HepG2 (cell line): ENCODE results near the gene ERICH3. TPM values are rescaled to one million over a fixed set of nuclear protein-coding genes. Genes with fewer than 3 reads are reported as not detected.

Experiments used
- ATAC-seq: fragments of 200-7000 bp; cut with Tn5 transposase; 3 replicates; pipeline ENCODE4 v1.9.1; 2020; ENCODE audit warnings: mild to moderate bottlenecking, moderate library complexity
- BruUV-seq: library from RNA; stranded (reverse); fragments of 400-500 nt; replicated peaks from 2 replicates; lab custom pipeline; 2021; lab: Mats Ljungman, UMichigan
- CTCF ChIA-PET: fragments of 300-600 bp; formaldehyde crosslinking; extraction: SDS; loops from one replicate; lab custom pipeline; 2021; ENCODE audit warnings: low total read pairs, inconsistent platforms, low intra/inter-chr PET ratio; lab: Yijun Ruan, JAX
- POLR2A ChIA-PET: fragments of 350-600 bp; sonication (Branson Sonifier 250); formaldehyde crosslinking; loops from one replicate; lab custom pipeline; 2020; ENCODE audit warnings: antibody characterized with exemption, inconsistent platforms; lab: Yijun Ruan, JAX
- DNase-seq: peaks from one replicate; pipeline ENCODE4 v3.0.0-alpha.2; 2015; ENCODE audit warnings: low spot score
- FAIRE-seq: peaks from 3 replicates; lab custom pipeline; 2011; peaks lifted over from hg19 to GRCh38; lab: Jason Lieb, UNC
- H2AFZ ChIP-seq: one replicate; pipeline ENCODE4 v1.6.1; 2011; ENCODE audit warnings: low read length, inconsistent platforms
- H3K27ac ChIP-seq: fragments of 300-600 bp; 3 replicates; pipeline ENCODE4 v1.8.0; 2011; ENCODE audit warnings: mixed run types, mild to moderate bottlenecking, mixed read lengths, low read length, inconsistent platforms; ENCODE audit not compliant: insufficient read depth; ENCODE audit errors: extremely low read length
- H3K27me3 ChIP-seq, 2 experiments: fragments of 200-600 bp in 1 of 2; 2 replicates in 1 of 2; 3 replicates in 1 of 2; pipeline versions ENCODE4 v1.6.0 to v1.8.0; 2011; ENCODE audit warnings: low read length in 2 of 2, mild to moderate bottlenecking in 2 of 2, moderate library complexity in 2 of 2, inconsistent platforms in 1 of 2; ENCODE audit not compliant: insufficient read depth in 2 of 2, control insufficient read depth in 1 of 2
- H3K36me3 ChIP-seq, 2 experiments: fragments of 200-600 bp in 1 of 2; replicated peaks in 1 of 2; 2 replicates in 1 of 2; 3 replicates in 1 of 2; pipeline versions ENCODE4 v1.5.1 to v1.8.0; 2011; ENCODE audit warnings: low read length in 2 of 2, inconsistent platforms in 1 of 2; ENCODE audit not compliant: insufficient read depth in 2 of 2, control insufficient read depth in 1 of 2
- H3K4me1 ChIP-seq: 2 replicates; pipeline ENCODE4 v1.5.1; 2012; ENCODE audit warnings: low read length, inconsistent platforms; ENCODE audit not compliant: insufficient read depth
- H3K4me2 ChIP-seq: 2 replicates; pipeline ENCODE4 v1.6.0; 2011; ENCODE audit warnings: low read depth, low read length, inconsistent platforms
- H3K4me3 ChIP-seq, 3 experiments: fragments of 200-600 bp in 1 of 3; sonication (generic), shearing (Covaris generic) in 1 of 3; replicated peaks in 1 of 3; 2 replicates each; pipeline ENCODE4 v1.5.1; 2011 to 2016; ENCODE audit warnings: low read length in 3 of 3, inconsistent platforms in 2 of 3, low read depth in 2 of 3, mild to moderate bottlenecking in 2 of 3, control low read depth in 1 of 3, mixed read lengths in 1 of 3; ENCODE audit not compliant: insufficient read depth in 1 of 3
- H3K79me2 ChIP-seq: one replicate; pipeline ENCODE4 v1.6.1; 2011; ENCODE audit warnings: low read length, inconsistent platforms; ENCODE audit not compliant: insufficient read depth
- H3K9ac ChIP-seq: 2 replicates; pipeline ENCODE4 v1.6.0; 2011; ENCODE audit warnings: mild to moderate bottlenecking, low read depth, low read length, inconsistent platforms; ENCODE audit not compliant: insufficient read depth
- H3K9me3 ChIP-seq: 2 replicates; pipeline ENCODE4 v1.5.1; 2012; ENCODE audit warnings: mild to moderate bottlenecking, low read length
- H4K20me1 ChIP-seq: 2 replicates; pipeline ENCODE4 v1.6.0; 2011; ENCODE audit warnings: inconsistent platforms, mild to moderate bottlenecking, low read length, moderate library complexity; ENCODE audit not compliant: insufficient read depth
- EHMT2 ChIP-seq: fragments of 200-600 bp; sonication (generic); IDR thresholded peaks from 2 replicates; pipeline ENCODE4 v1.7.0; 2017; ENCODE audit warnings: antibody characterized with exemption, low read depth, low read length, borderline replicate concordance
- GMEB1 ChIP-seq: sonication (generic); formaldehyde crosslinking; IDR thresholded peaks from 2 replicates; pipeline ENCODE4 v1.5.1; 2020; ENCODE audit warnings: missing genetic modification reagents, mild to moderate bottlenecking, borderline replicate concordance
- KDM6A ChIP-seq: IDR thresholded peaks from 2 replicates; pipeline ENCODE4 v1.6.1; 2016; ENCODE audit warnings: low read depth
- RAD51 ChIP-seq: fragments of 450-650 bp; IDR thresholded peaks from 2 replicates; pipeline ENCODE4 v1.6.1; 2016; ENCODE audit warnings: borderline replicate concordance
- SALL1 ChIP-seq: sonication (generic); formaldehyde crosslinking; IDR thresholded peaks from 2 replicates; pipeline ENCODE4 v1.8.0; 2022; ENCODE audit warnings: mild to moderate bottlenecking, missing genetic modification reagents
- USF2 ChIP-seq, 2 experiments: sonication (generic) in 1 of 2; formaldehyde crosslinking in 1 of 2; IDR thresholded peaks; 2 replicates each; pipeline versions ENCODE4 v1.5.1 to v1.6.1; 2011 to 2020; ENCODE audit warnings: borderline replicate concordance in 1 of 2, low read depth in 1 of 2, low read length in 1 of 2, mild to moderate bottlenecking in 1 of 2, missing genetic modification reagents in 1 of 2, moderate library complexity in 1 of 2
- ZBTB39 ChIP-seq: sonication (generic); formaldehyde crosslinking; IDR thresholded peaks from 2 replicates; pipeline ENCODE4 v1.5.0; 2020; ENCODE audit warnings: missing genetic modification reagents
- ZEB1 ChIP-seq: IDR thresholded peaks from 2 replicates; pipeline ENCODE4 v1.6.1; 2012; ENCODE audit warnings: mild to moderate bottlenecking, low read depth, inconsistent platforms; ENCODE audit not compliant: insufficient replicate concordance
- ZNF280B ChIP-seq: sonication (generic); formaldehyde crosslinking; IDR thresholded peaks from 2 replicates; pipeline ENCODE4 v1.5.0; 2020; ENCODE audit warnings: missing genetic modification reagents, mild to moderate bottlenecking, borderline replicate concordance
- ZSCAN9 ChIP-seq: IDR thresholded peaks from 2 replicates; pipeline ENCODE4 v1.6.1; 2016; ENCODE audit warnings: borderline replicate concordance
- WGBS: methylation state at CpG from one replicate; pipeline ENCODE4 v1.1.6; 2017; ENCODE audit warnings: low lambda C conversion rate; 5-methylcytosine and 5-hydroxymethylcytosine counted together
- in situ Hi-C: cut with HindIII; loops from 2 replicates; pipeline ENCODE4 v1.10.0; 2017; ENCODE audit warnings: low pct_unique_long_range_greater_than_20kb; ENCODE audit not compliant: extremely low pct_ligation_motif_present
- intact Hi-C: fragments of 100-400 bp; cut with micrococcal nuclease; formaldehyde crosslinking; loops from one replicate; pipeline ENCODE4 v1.10.0; 2022; ENCODE audit not compliant: unreplicated experiment
- polyA plus RNA-seq, 8 experiments: library from polyadenylated mRNA; depleted of rRNA in 3 of 8; stranded (reverse) in 7 of 8; unstranded in 1 of 8; fragments of >200 nt; fragmentation: Illumina TruSeq in 4 of 8; extraction: Trizol in 4 of 8; gene quantifications; 2 replicates each; pipeline versions ENCODE4 v1.2.1 to v1.2.3, GENCODE V29; 2011 to 2016; ENCODE audit warnings: low read depth in 4 of 8, missing spikeins in 1 of 8, mixed read lengths in 1 of 8; ENCODE audit not compliant: insufficient read depth in 1 of 8
- total RNA-seq, 5 experiments: library from RNA; depleted of rRNA; stranded (reverse); fragments of >200 nt; fragmentation: Illumina TruSeq; extraction: Trizol; gene quantifications; 2 replicates each; pipeline ENCODE4 v1.2.3, GENCODE V29; 2016; ENCODE audit warnings: low read depth in 1 of 5
- TF ChIP-seq, protein P1 (sequence below): IDR thresholded peaks from 2 replicates; pipeline ENCODE4 v1.6.1; 2012; ENCODE audit warnings: low read length, improper control_type of control experiment

Gene ERICH3
- total and polyA plus RNA-seq, 2 of the 13 experiments (the other 11 are each of a cell fraction or from before 2014, with no cell fraction given), result 0.03 TPM; not detected in 1

- TF ChIP-seq, protein P1, sequence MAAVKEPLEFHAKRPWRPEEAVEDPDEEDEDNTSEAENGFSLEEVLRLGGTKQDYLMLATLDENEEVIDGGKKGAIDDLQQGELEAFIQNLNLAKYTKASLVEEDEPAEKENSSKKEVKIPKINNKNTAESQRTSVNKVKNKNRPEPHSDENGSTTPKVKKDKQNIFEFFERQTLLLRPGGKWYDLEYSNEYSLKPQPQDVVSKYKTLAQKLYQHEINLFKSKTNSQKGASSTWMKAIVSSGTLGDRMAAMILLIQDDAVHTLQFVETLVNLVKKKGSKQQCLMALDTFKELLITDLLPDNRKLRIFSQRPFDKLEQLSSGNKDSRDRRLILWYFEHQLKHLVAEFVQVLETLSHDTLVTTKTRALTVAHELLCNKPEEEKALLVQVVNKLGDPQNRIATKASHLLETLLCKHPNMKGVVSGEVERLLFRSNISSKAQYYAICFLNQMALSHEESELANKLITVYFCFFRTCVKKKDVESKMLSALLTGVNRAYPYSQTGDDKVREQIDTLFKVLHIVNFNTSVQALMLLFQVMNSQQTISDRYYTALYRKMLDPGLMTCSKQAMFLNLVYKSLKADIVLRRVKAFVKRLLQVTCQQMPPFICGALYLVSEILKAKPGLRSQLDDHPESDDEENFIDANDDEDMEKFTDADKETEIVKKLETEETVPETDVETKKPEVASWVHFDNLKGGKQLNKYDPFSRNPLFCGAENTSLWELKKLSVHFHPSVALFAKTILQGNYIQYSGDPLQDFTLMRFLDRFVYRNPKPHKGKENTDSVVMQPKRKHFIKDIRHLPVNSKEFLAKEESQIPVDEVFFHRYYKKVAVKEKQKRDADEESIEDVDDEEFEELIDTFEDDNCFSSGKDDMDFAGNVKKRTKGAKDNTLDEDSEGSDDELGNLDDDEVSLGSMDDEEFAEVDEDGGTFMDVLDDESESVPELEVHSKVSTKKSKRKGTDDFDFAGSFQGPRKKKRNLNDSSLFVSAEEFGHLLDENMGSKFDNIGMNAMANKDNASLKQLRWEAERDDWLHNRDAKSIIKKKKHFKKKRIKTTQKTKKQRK, result no peak
- TF ChIP-seq ZBTB39 (CRISPR knock-in tag) (no peak), ZEB1 (no peak)
- TF ChIP-seq, all 625 proteins: peak for 0
Measured at GRCh38 chr1:74713849-74714248, 40.3 kb upstream of the ERICH3 start (continued).

- WGBS, result 82% methylated on average over 1 of the region's 1 CpG
- ATAC-seq, result no peak
- Histone ChIP-seq H2AFZ (no peak overlapping the region), H3K79me2 (peaks cover 2% of the 10 kb centered on the region), H3K27ac (no peak overlapping the region), H4K20me1 (peaks cover 3% of the 10 kb centered on the region; the same call in 1 of the 2 replicates), H3K4me2 (no peak overlapping the region), H3K4me1 (no peaks in the 10 kb centered on the region), H3K4me3 (no peak overlapping the region), H3K27me3 (no peaks in the 10 kb centered on the region), H3K9me3 (no peaks in the 10 kb centered on the region), H3K9ac (no peak overlapping the region), H3K36me3 (peaks cover 23 to 89% of the 10 kb centered on the region in 2 experiments)
- FAIRE-seq, result no peak
- no peak for DNase-seq
- ChIA-PET CTCF (no interaction called here), POLR2A (no interaction called here)
- no TSS peak for BruUV-seq
- in situ Hi-C loops (no loop called here), intact Hi-C loops (no loop called here)
- TF ChIP-seq ZNF280B (CRISPR knock-in tag) (no peak), GMEB1 (CRISPR knock-in tag) (no peak), KDM6A (CRISPR knock-in tag) (no peak), EHMT2 (no peak), SALL1 (CRISPR knock-in tag) (no peak), RAD51 (no peak), USF2 (IDR thresholded peaks at IDR 0.05; ENCODE audit: low read depth, low read length) (no peak), USF2 (CRISPR knock-in tag; IDR thresholded peaks at IDR 0.05; ENCODE audit: borderline replicate concordance) (no peak), ZSCAN9 (CRISPR knock-in tag) (no peak)
Measured at GRCh38 chr1:74712881-74713280, 39.3 kb upstream of the ERICH3 start.
